ENCODE measurements around the gene ALDH2.
A peak's percentile ranks its signal among the peaks of the same experiment; 100 is the strongest.
"Not testable (repeated sequence)": the region's sequence is repeated elsewhere in the genome, so short reads cannot be mapped to it uniquely, and the experiment has no call there.

The ALDH2 gene

DNA sequence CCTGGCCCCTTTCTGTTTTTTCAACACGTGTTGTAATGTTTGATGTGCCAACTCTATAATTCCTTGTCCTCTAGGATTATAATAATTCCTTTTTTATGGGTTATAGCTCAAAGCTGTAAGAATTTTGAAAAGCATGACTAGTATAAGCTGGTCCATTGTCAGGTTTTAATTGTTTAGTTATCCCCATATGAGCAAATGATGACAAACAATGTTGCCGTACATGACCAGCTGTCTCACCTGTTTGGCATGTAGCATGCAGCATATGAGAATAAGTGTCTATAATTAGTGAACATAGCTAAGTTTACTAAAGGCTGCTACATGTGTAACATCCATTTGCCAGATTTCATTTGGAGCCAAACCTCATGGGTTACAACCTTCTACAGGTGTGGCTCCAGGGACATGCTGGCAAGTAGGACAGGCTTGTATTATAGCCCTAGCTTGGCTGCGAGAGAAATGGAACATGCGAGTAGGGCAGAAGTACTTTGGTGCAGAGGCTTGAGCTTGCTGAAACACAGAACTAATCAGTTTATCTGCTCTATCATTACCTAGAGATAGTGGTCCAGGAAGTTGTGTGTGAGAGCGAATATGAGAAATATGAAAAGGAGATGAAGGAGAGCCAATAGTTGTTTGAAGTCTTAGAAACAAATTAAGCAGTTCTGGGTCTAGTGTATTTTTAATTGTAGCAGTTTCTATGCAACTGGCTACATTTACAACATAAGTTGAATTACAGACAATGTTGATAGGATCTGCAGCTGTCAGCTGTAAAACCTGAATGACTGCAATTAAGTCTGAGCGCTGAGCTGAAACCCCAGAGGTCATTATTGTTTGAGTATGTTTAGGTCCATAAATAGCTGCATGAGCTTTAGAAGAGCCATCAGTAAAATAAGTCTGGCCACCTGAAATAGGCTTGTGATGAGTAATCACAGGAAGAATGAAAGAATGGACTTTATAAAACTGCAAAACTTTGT lies 52.7 kb downstream of the ALDH2 start:
- DNase-seq (ENCODE audit: low read depth), result no peak
- H3K4me3 ChIP-seq (ENCODE audit: low read depth, low read length), result no peak overlapping the region

DNA sequence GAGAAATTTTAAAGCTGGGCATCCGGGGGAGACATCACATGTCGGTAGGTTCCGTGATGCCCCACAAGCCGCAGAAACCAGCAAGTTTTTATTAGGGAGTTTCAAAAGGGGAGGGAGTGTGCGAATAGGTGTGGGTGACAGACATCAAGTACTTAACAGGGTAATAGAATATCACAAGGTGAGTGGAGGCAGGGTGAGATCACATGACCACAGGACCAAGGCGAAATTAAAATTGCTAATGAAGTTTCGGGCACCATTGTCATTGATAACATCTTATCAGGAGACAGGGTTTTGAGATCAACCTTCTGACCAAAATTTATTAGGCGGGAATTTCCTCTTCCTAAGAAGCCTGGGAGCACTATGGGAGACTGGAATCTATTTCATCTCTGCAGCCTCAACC lies 54.1 kb downstream of the ALDH2 start:
- H3K4me3 ChIP-seq (ENCODE audit: low read depth, low read length); DNase-seq (ENCODE audit: low read depth): not testable (repeated sequence)

GRCh38 chr12:111822886-111823285 lies 56.2 kb downstream of the ALDH2 start:
- H3K4me3 ChIP-seq (ENCODE audit: low read depth, low read length), result no peak overlapping the region
- no peak for DNase-seq (ENCODE audit: low read depth)

DNA sequence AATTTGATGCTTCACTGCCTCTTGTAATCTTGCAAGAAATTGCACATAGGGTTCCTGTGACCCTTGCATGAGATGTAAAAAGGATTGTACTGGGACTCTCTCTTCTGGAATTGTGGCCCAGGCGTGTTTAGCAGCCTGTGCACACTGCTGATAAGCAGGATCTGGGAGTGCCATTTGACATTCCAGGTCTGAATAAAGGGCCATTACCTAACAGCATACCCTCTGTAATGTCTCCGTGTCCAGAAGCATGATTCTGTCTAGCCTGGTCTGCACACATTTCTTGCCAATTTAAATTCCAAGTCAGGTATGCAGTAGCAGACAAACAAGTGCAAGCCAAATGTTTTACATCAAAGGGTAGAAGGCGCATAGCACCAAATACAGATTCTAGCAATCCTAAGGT lies 57.2 kb downstream of the ALDH2 start:
- no peak overlapping the region for H3K4me3 ChIP-seq (ENCODE audit: low read depth, low read length)
- DNase-seq (ENCODE audit: low read depth), result no peak

- not testable (repeated sequence) for H3K4me3 ChIP-seq (ENCODE audit: low read depth, low read length); DNase-seq (ENCODE audit: low read depth)
Measured at GRCh38 chr12:111824312-111824711, 57.6 kb downstream of the ALDH2 start.

- DNase-seq (ENCODE audit: low read depth), result no peak
- H3K4me3 ChIP-seq (ENCODE audit: low read depth, low read length), result no peak overlapping the region
Measured at GRCh38 chr12:111825509-111825908, 58.8 kb downstream of the ALDH2 start.

- H3K4me3 ChIP-seq (ENCODE audit: low read depth, low read length), result no peak overlapping the region
- DNase-seq (ENCODE audit: low read depth), result no peak
Measured at GRCh38 chr12:111826316-111826715, 59.6 kb downstream of the ALDH2 start.

DNA sequence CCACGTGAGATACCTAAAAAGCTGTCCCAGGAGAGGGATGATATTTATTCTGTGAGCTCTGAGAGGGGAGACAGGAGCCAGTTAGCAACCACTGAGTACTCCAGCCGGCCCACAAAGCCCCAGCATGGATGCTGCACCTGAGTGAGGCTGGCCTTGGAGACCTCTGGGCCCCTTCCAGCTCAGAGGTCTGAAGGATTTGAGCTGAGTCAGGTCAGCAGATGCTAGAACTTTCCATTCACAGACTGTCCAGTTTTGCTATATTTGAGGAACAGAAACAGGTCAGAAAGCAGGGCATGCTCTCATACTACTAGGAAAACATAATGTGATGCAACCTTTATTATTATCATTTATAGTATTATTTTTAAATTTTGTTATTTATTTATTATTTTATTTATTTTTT lies 60.3 kb downstream of the ALDH2 start:
- no peak for DNase-seq (ENCODE audit: low read depth)
- H3K4me3 ChIP-seq (ENCODE audit: low read depth, low read length), result no peak overlapping the region

DNA sequence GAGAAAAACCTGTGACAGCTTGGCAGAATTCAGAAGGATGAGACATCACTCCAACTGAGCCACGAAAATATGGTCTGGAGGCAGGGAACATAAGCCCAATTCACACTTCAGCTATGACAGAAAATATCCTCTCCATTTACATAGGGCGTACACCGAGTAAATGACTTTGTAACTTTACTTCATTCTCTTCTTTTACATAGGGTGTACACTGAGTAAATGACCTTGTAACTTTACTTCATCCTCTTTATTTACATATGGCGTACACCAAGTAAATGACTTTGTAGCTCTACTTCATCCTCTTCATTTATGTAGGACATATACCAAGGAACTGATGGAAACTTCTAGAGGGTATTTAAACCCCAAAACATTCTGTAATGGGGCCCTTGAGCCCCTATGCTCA lies 61.2 kb downstream of the ALDH2 start:
- H3K4me3 ChIP-seq (ENCODE audit: low read depth, low read length), result no peak overlapping the region
- DNase-seq (ENCODE audit: low read depth), result no peak

- DNase-seq (ENCODE audit: low read depth), result no peak
- no peak overlapping the region for H3K4me3 ChIP-seq (ENCODE audit: low read depth, low read length)
Measured at GRCh38 chr12:111828338-111828979, 61.7 kb downstream of the ALDH2 start.

DNA sequence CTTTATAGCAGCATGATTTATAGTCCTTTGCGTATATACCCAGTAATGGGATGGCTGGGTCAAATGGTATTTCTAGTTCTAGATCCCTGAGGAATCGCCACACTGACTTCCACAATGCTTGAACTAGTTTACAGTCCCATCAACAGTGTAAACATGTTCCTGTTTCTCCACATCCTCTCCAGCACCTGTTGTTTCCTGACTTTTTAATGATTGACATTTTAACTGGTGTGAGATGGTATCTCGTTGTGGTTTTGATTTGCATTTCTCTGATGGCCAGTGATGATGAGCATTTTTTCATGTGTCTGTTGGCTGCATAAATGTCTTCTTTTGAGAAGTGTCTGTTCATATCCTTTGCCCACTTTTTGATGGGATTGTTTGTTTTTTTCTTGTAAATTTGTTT lies 62.9 kb downstream of the ALDH2 start:
- not testable (repeated sequence) for H3K4me3 ChIP-seq (ENCODE audit: low read depth, low read length); DNase-seq (ENCODE audit: low read depth)

GRCh38 chr12:111834740-111835386 lies 68.1 kb downstream of the ALDH2 start:
- not testable (repeated sequence) for DNase-seq (ENCODE audit: low read depth)

GRCh38 chr12:111835531-111836181 lies 68.9 kb downstream of the ALDH2 start:
- not testable (repeated sequence) for DNase-seq (ENCODE audit: low read depth); H3K4me3 ChIP-seq (ENCODE audit: low read depth, low read length)

More at GRCh38 chr12:111834740-111835386, 68.1 kb downstream of the ALDH2 start:
- not testable (repeated sequence) for H3K4me3 ChIP-seq (ENCODE audit: low read depth, low read length)

- H3K4me3 ChIP-seq (ENCODE audit: low read depth, low read length), result no peak overlapping the region
- no peak for DNase-seq (ENCODE audit: low read depth)
Measured at GRCh38 chr12:111838353-111838752, 71.6 kb downstream of the ALDH2 start.

DNA sequence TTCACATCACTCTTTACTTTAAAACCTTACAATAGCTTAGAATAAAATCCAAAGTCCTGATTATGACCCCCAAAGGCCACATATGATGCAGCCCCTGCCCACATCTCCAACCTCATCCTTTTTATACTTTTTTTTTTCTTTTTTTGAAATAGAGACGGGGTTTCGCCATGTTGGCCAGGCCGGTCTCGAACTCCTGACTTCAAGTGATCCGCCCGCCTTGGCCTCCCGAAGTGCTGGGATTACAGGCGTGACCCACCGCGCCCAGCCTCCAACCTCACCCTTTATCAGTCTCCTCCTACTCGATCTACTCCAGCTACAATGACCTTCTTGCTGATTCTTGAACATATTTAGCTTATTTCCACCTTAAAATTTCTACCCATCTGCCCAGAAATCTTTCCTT lies 74.1 kb downstream of the ALDH2 start:
- no peak for DNase-seq (ENCODE audit: low read depth)
- H3K4me3 ChIP-seq (ENCODE audit: low read depth, low read length), result peak overlapping the region; percentile 87

GRCh38 chr12:111841236-111841749 lies 74.6 kb downstream of the ALDH2 start:
- H3K4me3 ChIP-seq (ENCODE audit: low read depth, low read length), result peak overlapping the region; percentile 87
- DNase-seq (ENCODE audit: low read depth), result no peak

DNA sequence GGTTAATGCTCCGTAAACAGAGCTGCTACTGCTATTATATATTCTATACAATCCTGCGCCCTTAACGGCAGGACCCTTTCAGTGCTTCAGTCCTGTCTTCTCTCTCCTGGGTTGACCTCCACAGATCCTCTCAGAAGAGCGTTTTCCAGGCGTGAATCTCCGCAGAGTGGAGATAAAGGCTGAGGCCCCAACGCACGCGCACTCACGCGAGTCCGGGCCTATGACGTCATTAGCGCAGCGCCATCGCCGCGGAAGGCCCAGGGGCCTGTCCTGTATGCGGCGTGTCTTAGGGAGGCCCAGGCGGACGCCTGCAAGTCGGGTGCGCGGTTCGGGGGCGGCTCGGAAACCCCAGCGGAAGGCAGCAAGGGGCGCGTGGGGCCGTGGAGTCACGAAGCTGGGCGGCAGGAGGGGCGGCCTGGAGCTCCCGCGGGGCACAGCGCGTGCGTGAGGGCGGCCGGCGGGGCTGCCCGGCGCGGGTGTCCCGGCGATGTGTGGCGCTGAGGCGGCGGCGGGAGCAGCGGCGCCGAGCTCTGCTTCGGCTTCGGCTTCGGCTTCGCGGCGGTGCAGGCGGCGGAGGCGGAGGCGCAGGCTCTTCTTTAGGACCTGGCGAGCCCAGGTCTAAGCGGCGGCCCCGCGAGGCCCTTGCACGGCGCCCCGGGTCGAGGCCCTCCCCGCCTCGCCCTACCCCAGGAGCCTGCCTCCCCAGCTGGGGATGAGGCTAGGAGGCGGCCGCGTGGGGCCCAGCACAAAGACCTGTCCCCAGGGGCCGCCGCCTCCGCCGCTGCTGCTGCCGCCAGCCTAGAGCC lies 75.2 kb downstream of the ALDH2 start, which contains the start of gene MAPKAPK5:
Gene MAPKAPK5, plus strand, starts transcription at position 479 of the 806 bp plus-strand sequence. CDS start 506 bp downstream, outside the sequence.
- H3K4me3 ChIP-seq (ENCODE audit: low read depth, low read length), result peak within 1 kb of the TSS; percentile 87
- peak; percentile 82 for DNase-seq (ENCODE audit: low read depth)

DNA sequence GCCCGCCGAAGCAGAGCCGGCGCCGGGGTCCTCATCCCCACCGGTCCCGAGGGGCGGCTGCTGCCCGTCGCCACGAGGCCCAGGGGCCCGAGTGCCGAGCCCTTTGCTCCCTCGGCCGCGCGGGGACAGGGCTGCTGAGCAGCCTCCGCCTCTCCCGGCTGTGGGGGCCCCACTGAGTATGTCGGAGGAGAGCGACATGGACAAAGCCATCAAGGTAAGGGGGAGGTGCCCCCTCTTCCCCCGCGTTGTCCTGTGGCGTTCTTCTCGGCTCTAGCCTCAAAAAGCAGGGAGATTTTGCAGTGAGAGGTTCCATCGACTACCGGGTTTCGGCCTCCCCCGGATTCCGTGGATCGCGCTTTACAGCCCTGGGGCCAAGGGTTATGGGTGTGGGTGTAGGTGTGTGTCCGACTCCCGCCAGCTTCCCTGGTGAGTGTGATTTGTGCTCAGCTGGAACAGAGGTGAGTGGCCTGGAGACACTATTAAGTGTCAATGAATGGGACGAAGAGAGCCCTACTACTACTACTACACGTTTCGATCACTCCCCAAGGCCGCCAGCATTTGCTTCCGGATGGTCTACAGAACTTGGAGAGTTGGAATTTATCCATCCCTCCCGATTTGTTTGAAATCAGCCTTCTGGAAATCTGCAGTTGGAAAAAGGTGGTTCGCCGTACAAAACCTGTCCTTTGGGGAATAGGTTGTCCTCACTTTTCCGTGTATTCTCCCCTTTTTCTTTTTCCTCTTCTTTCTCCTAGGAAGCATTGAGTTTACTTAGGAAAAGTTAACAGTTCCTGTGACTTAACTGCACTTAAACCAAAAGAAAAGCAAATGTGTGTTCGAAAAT lies 76.0 kb downstream of the ALDH2 start:
- peak overlapping the region; percentile 87 for H3K4me3 ChIP-seq (ENCODE audit: low read depth, low read length)

More for the DNA sequence above, 76.0 kb downstream of the ALDH2 start:
- no peak for DNase-seq (ENCODE audit: low read depth)
